NT2/D1 (cell line): ENCODE measurements around the gene RASGRF2.

ENCODE experiments used
- SUZ12 ChIP-seq: IDR thresholded peaks from 2 replicates; pipeline ENCODE4 v1.6.1; 2011; ENCODE audit not compliant: insufficient read length, insufficient read depth; ENCODE audit errors: extremely low read depth
- YY1 ChIP-seq: IDR thresholded peaks from 2 replicates; pipeline ENCODE4 v1.6.1; 2011; ENCODE audit not compliant: insufficient read length, insufficient read depth
- ZNF274 ChIP-seq: IDR thresholded peaks from 2 replicates; pipeline ENCODE4 v1.6.1; 2011; ENCODE audit warnings: mild to moderate bottlenecking, low read depth, low read length

DNA sequence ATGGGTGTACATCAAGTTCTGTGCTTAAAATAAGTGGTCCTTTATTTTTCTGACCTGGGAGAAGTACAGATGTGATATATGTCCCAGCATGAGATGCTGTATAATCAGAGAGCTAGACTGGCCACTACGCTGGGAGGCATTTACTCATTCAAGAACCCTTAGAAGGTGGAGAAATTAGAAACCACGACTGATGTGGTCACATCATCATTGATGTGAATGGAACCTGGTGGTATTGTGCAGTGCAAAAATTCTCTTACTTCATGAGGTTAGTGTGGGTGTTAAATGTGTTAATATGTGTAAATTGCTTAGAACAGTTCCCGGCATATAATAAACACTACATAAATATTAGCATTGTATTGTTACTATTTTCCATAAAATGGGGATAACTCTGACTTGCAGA is 203.5 kb downstream of the RASGRF2 start:
- TF ChIP-seq YY1: no peak
- TF ChIP-seq SUZ12: no peak
- TF ChIP-seq ZNF274: no peak
